HCT116 (cell line): ENCODE measurements around the gene PCDH11X.
"Not testable (repeated sequence)": the region's sequence is repeated elsewhere in the genome, so short reads cannot be mapped to it uniquely, and the experiment has no call there.

Experiments used
- ATF3 ChIP-seq: IDR thresholded peaks from 2 replicates; pipeline ENCODE4 v1.6.1; 2012
- CEBPB ChIP-seq: IDR thresholded peaks from 2 replicates; pipeline ENCODE4 v1.6.1; 2012; ENCODE audit warnings: low read depth
- CTCF ChIP-seq, 3 experiments: fragments of 200-600 bp in 1 of 3; sonication (generic) in 1 of 3; IDR thresholded peaks in 2 of 3; conservative IDR thresholded peaks in 1 of 3; 2 replicates each; pipeline ENCODE4 v1.5.1; 2012 to 2017; ENCODE audit warnings: low read depth in 2 of 3, low read length in 2 of 3, antibody characterized with exemption in 1 of 3, borderline replicate concordance in 1 of 3, control low read depth in 1 of 3, mild to moderate bottlenecking in 1 of 3, mixed read lengths in 1 of 3, mixed run types in 1 of 3, moderate library complexity in 1 of 3; ENCODE audit not compliant: insufficient read depth in 1 of 3
- EZH2 ChIP-seq: fragments of 200-600 bp; sonication (generic); IDR thresholded peaks from 2 replicates; pipeline ENCODE4 v1.6.1; 2017; ENCODE audit warnings: antibody characterized with exemption, mixed run types
- POLR2A ChIP-seq: IDR thresholded peaks from 2 replicates; pipeline ENCODE4 v1.7.0; 2011; ENCODE audit warnings: borderline replicate concordance; ENCODE audit not compliant: insufficient read depth, insufficient read length; ENCODE audit errors: extremely low read depth
- POLR2AphosphoS5 ChIP-seq: IDR thresholded peaks from 2 replicates; pipeline ENCODE4 v1.6.1; 2011; ENCODE audit warnings: mild to moderate bottlenecking, low read depth, low read length, moderate library complexity
- REST ChIP-seq: IDR thresholded peaks from 2 replicates; pipeline ENCODE4 v1.6.1; 2012; ENCODE audit warnings: low read depth
- SIN3A ChIP-seq: IDR thresholded peaks from 2 replicates; pipeline ENCODE4 v1.6.1; 2012; ENCODE audit warnings: low read depth
- SP1 ChIP-seq: IDR thresholded peaks from 2 replicates; pipeline ENCODE4 v1.6.1; 2012; ENCODE audit warnings: low read depth
- TCF7L2 ChIP-seq: IDR thresholded peaks from 2 replicates; pipeline ENCODE4 v1.7.0; 2011; ENCODE audit warnings: borderline replicate concordance, inconsistent platforms; ENCODE audit not compliant: insufficient read depth, insufficient read length; ENCODE audit errors: extremely low read depth
- ZNF274 ChIP-seq: fragments of 200-500 bp; sonication (Bioruptor generic); IDR thresholded peaks from 2 replicates; pipeline ENCODE4 v1.6.1; 2014; ENCODE audit warnings: mild to moderate bottlenecking, low read depth, low read length, inconsistent platforms

GRCh38 chrX:91753022-91753421 is 26.2 kb upstream of the PCDH11X start:
- not testable (repeated sequence) for TF ChIP-seq POLR2A; CTCF (IDR thresholded peaks at IDR 0.05 in 2 of 3, conservative IDR thresholded peaks at IDR 0.05 in 1 of 3; ENCODE audit: borderline replicate concordance in 1 of 3, insufficient read depth in 1 of 3, low read depth in 2 of 3, low read length in 2 of 3); EZH2; REST; SIN3A; TCF7L2; SP1; CEBPB; POLR2AphosphoS5; ATF3; ZNF274
